Transverse colon (tissue), 4 donors: ENCODE measurements around the gene CST5. TPM values are rescaled to one million over a fixed set of nuclear protein-coding genes. Genes with fewer than 3 reads are reported as not detected.

Experiments
- DNase-seq: peaks from one replicate; pipeline ENCODE4 v3.0.0-alpha.2; 2019
- H3K27ac ChIP-seq, 4 donors: fragments of 200-600 bp; sonication (generic); 2 replicates each; pipeline ENCODE4 v1.5.1; 2016 to 2018; ENCODE audit warnings: inconsistent platforms in 4 of 4
- H3K27me3 ChIP-seq: fragments of 200-600 bp; sonication (generic); 2 replicates; pipeline ENCODE4 v1.5.1; 2017; ENCODE audit warnings: inconsistent platforms
- H3K36me3 ChIP-seq, 4 donors: fragments of 200-600 bp; sonication (generic); 2 replicates each; pipeline ENCODE4 v1.5.1; 2017 to 2019; ENCODE audit warnings: inconsistent platforms in 4 of 4
- H3K4me1 ChIP-seq, 4 donors: fragments of 200-600 bp; sonication (generic); 2 replicates each; pipeline ENCODE4 v1.5.1; 2017 to 2020; ENCODE audit warnings: inconsistent platforms in 4 of 4
- H3K4me3 ChIP-seq, 4 donors: fragments of 200-600 bp; sonication (generic); 1 replicate in 1 of 4; 2 replicates in 3 of 4; pipeline versions ENCODE4 v1.5.1 to v1.6.1; 2017 to 2019; ENCODE audit warnings: inconsistent platforms in 4 of 4
- H3K9me3 ChIP-seq, 2 donors: fragments of 200-600 bp; sonication (generic); 2 replicates each; pipeline ENCODE4 v1.5.1; 2017 to 2019; ENCODE audit warnings: inconsistent platforms in 2 of 2
- CTCF ChIP-seq, 5 experiments: fragments of 200-600 bp in 3 of 5; fragments of 450-650 bp in 2 of 5; sonication (generic) in 3 of 5; IDR thresholded peaks; 1 replicate in 2 of 5; 2 replicates in 3 of 5; pipeline ENCODE4 v1.5.1; 2016 to 2017; ENCODE audit warnings: antibody characterized with exemption in 5 of 5, inconsistent platforms in 3 of 5, mild to moderate bottlenecking in 2 of 5, moderate library complexity in 1 of 5
- EP300 ChIP-seq: sonication (generic); formaldehyde crosslinking; IDR thresholded peaks from one replicate; pipeline ENCODE4 v1.6.1; 2017; ENCODE audit warnings: antibody characterized with exemption, low read depth
- POLR2A ChIP-seq: fragments of 450-650 bp; IDR thresholded peaks from one replicate; pipeline ENCODE4 v1.6.1; 2016; ENCODE audit warnings: antibody characterized with exemption, mild to moderate bottlenecking, moderate library complexity
- POLR2AphosphoS5 ChIP-seq, 3 donors: sonication (generic); formaldehyde crosslinking; IDR thresholded peaks; one replicate each; pipeline ENCODE4 v1.6.1; 2016; ENCODE audit warnings: antibody characterized with exemption in 3 of 3
- WGBS, 2 donors: methylation state at CpG; one replicate each; pipeline ENCODE4 v1.1.5; 2018; ENCODE audit warnings: low coverage in 1 of 2; 5-methylcytosine and 5-hydroxymethylcytosine counted together
- in situ Hi-C, 4 donors: fragments of 200-750 bp; cut with MboI; loops; one replicate each; pipeline versions ENCODE4 v1.15.0 to v1.15.1; 2017; ENCODE audit warnings: low sequenced_read_pairs in 3 of 4, low pct_ligation_motif_present in 1 of 4, low pct_unique_long_range_greater_than_20kb in 1 of 4
- intact Hi-C: fragments of 100-400 bp; cut with DNase I; formaldehyde crosslinking; loops from one replicate; pipeline ENCODE4 v1.15.1; 2023; ENCODE audit warnings: low total_unique reads
- total RNA-seq, 4 donors: library from RNA; depleted of rRNA; stranded (reverse); fragments of >200 nt; gene quantifications; one replicate each; pipeline ENCODE4 v1.1.0, GENCODE V29; 2016

Gene CST5
- total RNA-seq, 4 donors from 2014 or later = not detected

- Histone ChIP-seq H3K27ac (no peak overlapping the region), H3K4me1 (no peaks in the 10 kb centered on the region), H3K9me3 (no peaks in the 10 kb centered on the region), H3K4me3 (no peak overlapping the region), H3K27me3 (no peaks in the 10 kb centered on the region), H3K36me3 (no peaks in the 10 kb centered on the region)
- in situ Hi-C loops = no loop called here
- intact Hi-C loops = no loop called here
- no peak for DNase-seq
- WGBS, 2 donors = 75% methylated on average over 4 to 6 of the region's 6 CpGs
- TF ChIP-seq EP300 (no peak), POLR2AphosphoS5 (IDR thresholded peaks at IDR 0.05) (no peak), POLR2A (no peak), CTCF (IDR thresholded peaks at IDR 0.05) (no peak)
These were observed 43.8 kb upstream of the CST5 start for GRCh38 chr20:23923311-23923710.

GRCh38 chr20:23920408-23921325 is 41.1 kb upstream of the CST5 start:
- H3K9me3 ChIP-seq = no peaks in the 10 kb centered on the region
- no peak for DNase-seq
- TF ChIP-seq POLR2A = no peak
- TF ChIP-seq EP300 = no peak
- TF ChIP-seq POLR2AphosphoS5 (IDR thresholded peaks at IDR 0.05) = no peak
- no peak for TF ChIP-seq CTCF (IDR thresholded peaks at IDR 0.05)
- no peaks in the 10 kb centered on the region for H3K36me3 ChIP-seq
- no peak overlapping the region for H3K4me3 ChIP-seq
- H3K27ac ChIP-seq = no peak overlapping the region
- intact Hi-C loops (no loop called here), in situ Hi-C loops (no loop called here)
- WGBS, 2 donors = 33% methylated on average over 5 of the region's 5 CpGs; no CpG with 5 or more reads in 1 of the 2 donors
- H3K4me1 ChIP-seq = no peaks in the 10 kb centered on the region
- H3K27me3 ChIP-seq = no peaks in the 10 kb centered on the region

- Histone ChIP-seq H3K4me3 (no peak overlapping the region), H3K4me1 (no peaks in the 10 kb centered on the region), H3K9me3 (no peaks in the 10 kb centered on the region), H3K27ac (no peak overlapping the region), H3K36me3 (no peaks in the 10 kb centered on the region), H3K27me3 (no peaks in the 10 kb centered on the region)
- WGBS, 2 donors = 60 to 78% methylated on average over 1 to 4 of the region's 4 CpGs
- TF ChIP-seq CTCF (IDR thresholded peaks at IDR 0.05) (no peak), POLR2AphosphoS5 (IDR thresholded peaks at IDR 0.05) (no peak), EP300 (no peak), POLR2A (no peak)
- DNase-seq = no peak
- intact Hi-C loops (no loop called here), in situ Hi-C loops (no loop called here)
These were observed 39.3 kb upstream of the CST5 start for GRCh38 chr20:23918896-23919295.

- Histone ChIP-seq H3K27me3 (no peaks in the 10 kb centered on the region), H3K27ac (no peak overlapping the region), H3K4me3 (no peak overlapping the region), H3K4me1 (no peaks in the 10 kb centered on the region), H3K36me3 (no peaks in the 10 kb centered on the region), H3K9me3 (no peaks in the 10 kb centered on the region)
- TF ChIP-seq CTCF (IDR thresholded peaks at IDR 0.05) = no peak
- no peak for TF ChIP-seq EP300
- no peak for TF ChIP-seq POLR2A
- TF ChIP-seq POLR2AphosphoS5 (IDR thresholded peaks at IDR 0.05) = no peak
- 68 to 80% methylated on average over 1 to 10 of the region's 11 CpGs for WGBS, 2 donors
- DNase-seq = no peak
- in situ Hi-C loops (no loop called here), intact Hi-C loops (no loop called here)
These were observed 38.7 kb upstream of the CST5 start for GRCh38 chr20:23918101-23918862.
